GM12875 (cell line): ENCODE measurements around the gene TNFSF11.

Source experiments
- H3K4me3 ChIP-seq: one replicate; pipeline ENCODE4 v1.5.1; 2011; ENCODE audit warnings: low read depth, low read length, control low read depth
- CTCF ChIP-seq: IDR thresholded peaks from 2 replicates; pipeline ENCODE4 v1.5.1; 2011; ENCODE audit warnings: low read depth, mild to moderate bottlenecking, control low read depth, inconsistent platforms, low read length, moderate library complexity, borderline replicate concordance; ENCODE audit not compliant: insufficient read depth

The TNFSF11 gene

DNA sequence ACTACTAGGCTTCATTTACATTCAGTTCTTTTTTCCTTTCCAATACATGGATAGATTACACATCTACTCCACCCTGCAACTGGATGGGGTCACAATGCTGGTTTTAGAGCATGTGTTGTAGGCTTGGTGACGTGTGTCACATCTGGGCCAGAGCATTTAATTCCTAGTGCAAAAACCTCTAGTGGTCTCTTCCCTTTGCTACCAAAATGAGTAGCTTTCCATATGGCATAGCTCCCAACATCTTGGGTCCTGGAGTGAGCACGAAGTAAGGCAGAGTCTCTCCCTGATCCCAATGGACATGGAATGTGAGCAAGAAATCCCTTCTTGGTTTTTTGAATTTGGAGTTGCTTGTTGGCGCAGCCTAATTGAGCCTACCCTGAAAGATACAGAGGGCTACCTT is 51.7 kb downstream of the TNFSF11 start:
- no peak overlapping the region for H3K4me3 ChIP-seq
- TF ChIP-seq CTCF = no peak

DNA sequence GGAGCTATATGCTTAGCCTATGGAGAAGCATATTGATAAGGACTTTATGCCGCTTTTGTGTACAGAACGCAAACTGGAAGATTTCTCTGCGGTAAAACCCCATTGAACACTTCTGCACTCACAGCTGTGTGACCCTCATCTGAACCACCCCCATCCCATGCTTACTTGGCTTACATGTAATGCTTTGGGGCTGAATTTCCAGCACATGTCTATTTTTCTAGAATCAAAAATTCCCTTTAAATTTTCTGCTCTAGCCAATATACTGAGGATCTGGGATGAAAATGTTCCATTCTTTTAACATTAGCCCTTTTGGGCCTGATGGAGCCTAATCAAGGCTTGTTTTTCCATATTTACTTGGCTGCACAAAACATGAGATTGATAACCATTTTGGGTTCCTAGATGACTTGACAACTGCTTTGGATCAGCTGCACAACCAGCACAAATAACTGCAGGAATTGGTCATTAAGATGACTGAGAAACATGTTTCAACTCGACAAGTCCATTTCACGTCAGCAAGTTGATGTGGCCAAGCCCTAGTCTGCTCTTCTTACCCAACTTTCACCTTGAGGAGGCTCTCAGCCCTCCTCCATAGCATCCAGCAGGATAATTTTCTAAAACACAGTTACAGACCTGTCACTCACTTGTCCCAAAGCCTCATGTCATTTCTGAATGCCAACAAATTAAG is 52.4 kb downstream of the TNFSF11 start:
- H3K4me3 ChIP-seq = no peak overlapping the region
- TF ChIP-seq CTCF = no peak

- no peak for TF ChIP-seq CTCF
- no peak overlapping the region for H3K4me3 ChIP-seq
Measured at GRCh38 chr13:42628666-42629065, 54.7 kb downstream of the TNFSF11 start.

DNA sequence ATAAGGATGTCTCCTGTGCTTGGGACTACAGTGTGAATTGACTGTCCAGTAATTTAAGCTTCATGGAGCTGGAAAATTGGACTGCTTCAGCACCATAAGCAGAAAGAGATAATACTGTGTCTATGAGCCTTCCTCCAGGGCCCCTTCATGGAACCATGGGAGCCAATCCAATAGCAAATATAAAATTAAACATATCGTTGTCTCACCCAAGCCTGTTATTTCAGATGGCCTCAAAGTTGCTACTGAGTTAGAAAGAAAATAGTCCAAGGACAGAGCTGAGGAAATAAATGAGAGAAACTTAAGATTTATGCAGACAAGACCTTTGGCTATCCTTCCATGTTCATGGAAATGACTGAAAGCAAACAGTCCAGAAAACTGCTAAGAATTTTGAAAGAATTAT is 57.2 kb downstream of the TNFSF11 start:
- no peak overlapping the region for H3K4me3 ChIP-seq
- TF ChIP-seq CTCF = no peak

GRCh38 chr13:42633495-42633894 is 59.5 kb downstream of the TNFSF11 start:
- TF ChIP-seq CTCF = no peak
- no peak overlapping the region for H3K4me3 ChIP-seq

DNA sequence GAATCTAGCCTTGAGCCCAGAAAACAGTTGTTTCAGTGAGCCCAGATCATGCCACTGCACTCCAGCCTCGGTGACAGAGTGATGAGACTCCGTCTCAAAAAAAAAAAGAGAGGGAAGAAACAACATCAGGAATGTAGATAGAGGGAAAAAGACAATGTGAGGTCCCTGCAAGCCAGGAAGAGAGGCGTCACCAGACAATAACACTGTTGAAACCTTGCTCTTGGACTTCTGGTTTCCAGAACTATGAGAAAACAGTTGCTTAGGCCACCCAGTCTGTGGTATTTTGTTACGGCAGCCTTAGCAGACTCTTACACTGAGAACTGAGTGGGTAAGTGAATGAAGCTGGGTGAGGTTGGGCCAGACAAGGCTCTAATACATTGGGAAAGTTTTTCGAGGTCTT is 64.1 kb downstream of the TNFSF11 start:
- no peak for TF ChIP-seq CTCF
- H3K4me3 ChIP-seq = no peak overlapping the region

- TF ChIP-seq CTCF = no peak
Measured at GRCh38 chr13:42638886-42639285, 64.9 kb downstream of the TNFSF11 start.

More at GRCh38 chr13:42638886-42639285, 64.9 kb downstream of the TNFSF11 start:
- H3K4me3 ChIP-seq = no peak overlapping the region
